PFSK-1 (cell line): ENCODE results near the gene DTD1.

Source experiments
- POLR2AphosphoS5 ChIP-seq: IDR thresholded peaks from 2 replicates; pipeline ENCODE4 v1.6.1; 2012; ENCODE audit warnings: low read depth, mild to moderate bottlenecking, control low read depth, low read length, moderate library complexity
- TAF1 ChIP-seq: IDR thresholded peaks from 2 replicates; pipeline ENCODE4 v1.6.1; 2012; ENCODE audit warnings: low read length, control low read depth, borderline replicate concordance; ENCODE audit not compliant: insufficient read depth

GRCh38 chr20:18734525-18735189, 146.8 kb downstream of the DTD1 start:
- TF ChIP-seq POLR2AphosphoS5 (no peak), TAF1 (no peak)
